ACC112 (cell line): ENCODE data around the gene PPM1L.
"Not testable (repeated sequence)": the region's sequence is repeated elsewhere in the genome, so short reads cannot be mapped to it uniquely, and the experiment has no call there.

ENCODE experiments used
- H2AFZ ChIP-seq: fragments of 200-600 bp; sonication (generic); one replicate; pipeline ENCODE4 v1.6.0; 2017; ENCODE audit warnings: antibody characterized with exemption, low read length; ENCODE audit not compliant: unreplicated experiment
- H3K27ac ChIP-seq: fragments of 200-600 bp; sonication (generic); 2 replicates; pipeline ENCODE4 v1.5.1; 2014; ENCODE audit warnings: low read depth, mild to moderate bottlenecking, antibody characterized with exemption, low read length, moderate library complexity
- H3K27me3 ChIP-seq: fragments of 200-600 bp; sonication (generic); 2 replicates; pipeline ENCODE4 v1.6.1; 2014; ENCODE audit warnings: mild to moderate bottlenecking, antibody characterized with exemption, low read length, moderate library complexity, mixed read lengths; ENCODE audit not compliant: insufficient read depth
- H3K36me3 ChIP-seq: fragments of 200-600 bp; sonication (generic); 2 replicates; pipeline ENCODE4 v1.6.1; 2016; ENCODE audit warnings: mild to moderate bottlenecking, antibody characterized with exemption, low read length, moderate library complexity, mixed read lengths; ENCODE audit not compliant: insufficient read depth
- H3K4me1 ChIP-seq: fragments of 200-600 bp; sonication (generic); one replicate; pipeline ENCODE4 v1.6.1; 2016; ENCODE audit warnings: low read length, mixed read lengths; ENCODE audit not compliant: insufficient read depth, unreplicated experiment, control insufficient read depth
- H3K4me3 ChIP-seq: fragments of 200-600 bp; sonication (generic); 2 replicates; pipeline ENCODE4 v1.5.1; 2014; ENCODE audit warnings: mild to moderate bottlenecking, low read depth, low read length
- H3K79me2 ChIP-seq: fragments of 200-600 bp; sonication (generic); one replicate; pipeline ENCODE4 v1.6.0; 2016; ENCODE audit warnings: low read length; ENCODE audit not compliant: control insufficient read depth, unreplicated experiment, insufficient read depth

PPM1L gene

DNA sequence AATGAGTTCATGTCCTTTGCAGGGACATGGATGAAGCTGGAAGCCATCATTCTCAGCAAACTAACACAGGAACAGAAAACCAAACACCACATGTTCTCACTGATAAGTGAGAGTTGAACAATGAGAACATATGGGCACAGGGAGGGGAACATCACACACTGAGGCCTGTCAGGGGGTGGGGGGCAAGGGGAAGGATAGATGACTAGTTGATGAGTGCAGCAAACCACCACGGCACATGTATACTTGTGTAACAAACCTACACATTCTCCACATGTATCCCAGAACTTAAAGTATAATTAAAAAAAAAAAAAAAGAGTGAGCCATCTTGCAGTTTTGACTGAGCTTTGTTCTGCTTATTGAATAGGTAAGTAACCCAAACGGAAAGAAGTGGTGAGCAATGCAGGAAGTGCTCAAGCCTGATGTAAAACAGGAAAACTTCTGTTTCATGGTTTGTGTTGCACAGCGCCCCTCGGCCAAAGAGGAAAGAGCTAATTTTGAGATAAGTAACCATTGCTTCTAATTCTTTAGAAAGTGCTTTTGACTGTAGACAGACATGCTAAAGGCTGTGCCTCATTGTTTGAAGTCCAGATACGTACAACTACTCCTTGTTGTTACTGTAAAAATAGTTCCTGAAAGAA lies 279.0 kb downstream of the PPM1L start:
- not testable (repeated sequence) for H3K79me2 ChIP-seq
- H3K4me3 ChIP-seq, result peak overlapping the region; percentile 53

GRCh38 chr3:161035711-161036110 lies 279.7 kb downstream of the PPM1L start:
- Histone ChIP-seq H3K4me3 (peak overlapping the region; percentile 53), H3K27ac (peak overlapping the region; percentile 86), H3K79me2 (no peaks in the 10 kb centered on the region), H3K36me3 (no peaks in the 10 kb centered on the region), H3K27me3 (no peaks in the 10 kb centered on the region), H2AFZ (peak overlapping the region; percentile 83), H3K4me1 (peaks cover 14% of the 10 kb centered on the region)

More for the DNA sequence above, 279.0 kb downstream of the PPM1L start:
- H3K27me3 ChIP-seq, H3K36me3 ChIP-seq: not testable (repeated sequence)
- Histone ChIP-seq H3K4me1 (peaks cover 14% of the 10 kb centered on the region), H2AFZ (peak overlapping the region; percentile 83), H3K27ac (peak overlapping the region; percentile 86)

DNA sequence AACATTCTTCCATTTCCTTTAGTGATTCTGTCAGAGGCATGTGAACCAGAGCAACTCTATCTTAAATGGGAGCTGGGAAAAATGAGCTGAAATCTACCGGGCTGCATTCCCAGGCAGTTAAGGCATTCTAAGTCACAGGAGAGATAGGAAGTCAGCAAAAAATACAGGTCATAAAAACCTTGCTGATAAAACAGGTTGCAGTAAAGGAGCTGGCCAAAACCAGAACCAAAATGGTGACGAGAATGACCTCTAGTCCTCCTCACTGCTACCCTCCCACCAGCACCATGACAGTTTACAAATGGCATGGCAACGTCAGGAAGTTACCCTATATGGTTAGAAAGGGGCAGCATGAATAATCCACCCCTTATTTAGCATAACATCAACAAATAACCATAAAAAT lies 282.7 kb downstream of the PPM1L start:
- Histone ChIP-seq H3K79me2 (no peaks in the 10 kb centered on the region), H3K27ac (no peak overlapping the region), H3K4me3 (no peak overlapping the region), H3K4me1 (peaks cover 17% of the 10 kb centered on the region), H3K36me3 (no peaks in the 10 kb centered on the region), H2AFZ (no peak overlapping the region), H3K27me3 (no peaks in the 10 kb centered on the region)

DNA sequence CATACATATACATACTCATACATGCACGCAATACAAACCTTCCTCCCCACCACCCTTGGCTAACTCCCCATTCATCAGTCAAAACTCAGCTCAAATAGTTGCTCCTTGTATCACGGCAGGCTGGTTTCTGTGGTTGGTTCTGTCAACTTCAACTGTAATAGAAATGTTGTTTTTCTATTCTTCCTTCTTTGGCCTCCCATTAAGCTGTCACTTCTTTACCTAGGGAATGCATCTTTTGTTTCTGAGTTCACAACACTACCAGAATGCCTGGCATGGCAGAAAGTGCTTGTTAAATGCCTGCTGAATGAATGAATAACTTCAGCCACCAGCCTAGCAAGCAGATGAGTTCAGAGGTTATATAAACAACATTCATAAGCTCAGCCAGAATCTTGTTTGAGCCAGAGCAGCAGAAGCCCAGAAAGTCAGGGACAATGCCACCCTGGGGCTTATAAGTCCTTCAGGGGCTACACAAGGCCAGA lies 286.0 kb downstream of the PPM1L start:
- Histone ChIP-seq H2AFZ (no peak overlapping the region), H3K4me3 (no peak overlapping the region), H3K4me1 (peaks cover 3% of the 10 kb centered on the region), H3K27ac (no peak overlapping the region), H3K79me2 (no peaks in the 10 kb centered on the region), H3K36me3 (no peaks in the 10 kb centered on the region), H3K27me3 (no peaks in the 10 kb centered on the region)

DNA sequence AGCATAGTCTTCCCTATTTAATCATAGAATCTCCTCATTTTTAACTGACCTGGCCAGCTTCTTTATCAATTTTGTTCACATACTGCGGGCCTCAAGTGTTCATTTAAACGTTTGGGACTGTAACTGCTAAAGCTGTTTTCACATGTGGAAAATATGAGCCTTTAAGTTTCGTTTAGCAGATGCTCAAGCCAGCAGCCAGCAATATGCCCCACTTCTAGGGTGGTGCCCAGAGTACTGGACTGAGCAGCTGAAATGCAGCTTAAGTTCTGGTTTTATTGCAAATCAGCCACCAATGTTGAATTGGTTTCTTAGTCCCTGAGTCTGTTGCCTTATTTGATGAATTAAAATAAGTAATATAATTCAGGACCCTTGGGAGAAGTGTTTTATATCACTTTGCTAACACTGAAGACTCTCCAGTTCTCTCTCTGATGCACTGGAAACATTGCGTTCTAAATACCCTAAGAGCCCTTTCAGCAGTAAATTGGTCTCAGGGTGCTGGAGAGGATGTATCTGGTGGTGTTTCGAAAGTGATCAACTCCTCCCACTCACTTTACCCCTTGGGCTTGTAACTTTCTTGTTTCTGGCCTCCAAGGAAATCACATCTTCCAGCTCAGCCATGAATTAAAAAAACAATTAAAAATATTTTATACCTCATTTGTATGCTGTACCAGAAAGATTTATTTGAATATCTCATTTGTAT lies 287.5 kb downstream of the PPM1L start:
- no peaks in the 10 kb centered on the region for H3K79me2 ChIP-seq
- peaks cover 3% of the 10 kb centered on the region for H3K4me1 ChIP-seq
- H3K36me3 ChIP-seq, result no peaks in the 10 kb centered on the region
- no peak overlapping the region for H2AFZ ChIP-seq
- no peak overlapping the region for H3K4me3 ChIP-seq
- H3K27me3 ChIP-seq, result no peaks in the 10 kb centered on the region
- H3K27ac ChIP-seq, result no peak overlapping the region

- H3K36me3 ChIP-seq, result no peaks in the 10 kb centered on the region
- H2AFZ ChIP-seq, result no peak overlapping the region
- no peaks in the 10 kb centered on the region for H3K27me3 ChIP-seq
- H3K79me2 ChIP-seq, result no peaks in the 10 kb centered on the region
- no peak overlapping the region for H3K4me3 ChIP-seq
- no peak overlapping the region for H3K27ac ChIP-seq
- no peaks in the 10 kb centered on the region for H3K4me1 ChIP-seq
Measured at GRCh38 chr3:161049683-161050248, 293.7 kb downstream of the PPM1L start.

GRCh38 chr3:161050935-161051334 lies 294.9 kb downstream of the PPM1L start:
- no peak overlapping the region for H2AFZ ChIP-seq

GRCh38 chr3:161051856-161052255 lies 295.8 kb downstream of the PPM1L start:
- no peaks in the 10 kb centered on the region for H3K79me2 ChIP-seq
- H3K27ac ChIP-seq, result no peak overlapping the region
- no peak overlapping the region for H3K4me3 ChIP-seq
- no peaks in the 10 kb centered on the region for H3K4me1 ChIP-seq
- H3K27me3 ChIP-seq, result no peaks in the 10 kb centered on the region
- no peak overlapping the region for H2AFZ ChIP-seq
- H3K36me3 ChIP-seq, result no peaks in the 10 kb centered on the region

More at GRCh38 chr3:161050935-161051334, 294.9 kb downstream of the PPM1L start:
- H3K79me2 ChIP-seq, result no peaks in the 10 kb centered on the region
- no peaks in the 10 kb centered on the region for H3K27me3 ChIP-seq
- H3K27ac ChIP-seq, result no peak overlapping the region
- no peak overlapping the region for H3K4me3 ChIP-seq
- H3K36me3 ChIP-seq, result no peaks in the 10 kb centered on the region
- no peaks in the 10 kb centered on the region for H3K4me1 ChIP-seq

DNA sequence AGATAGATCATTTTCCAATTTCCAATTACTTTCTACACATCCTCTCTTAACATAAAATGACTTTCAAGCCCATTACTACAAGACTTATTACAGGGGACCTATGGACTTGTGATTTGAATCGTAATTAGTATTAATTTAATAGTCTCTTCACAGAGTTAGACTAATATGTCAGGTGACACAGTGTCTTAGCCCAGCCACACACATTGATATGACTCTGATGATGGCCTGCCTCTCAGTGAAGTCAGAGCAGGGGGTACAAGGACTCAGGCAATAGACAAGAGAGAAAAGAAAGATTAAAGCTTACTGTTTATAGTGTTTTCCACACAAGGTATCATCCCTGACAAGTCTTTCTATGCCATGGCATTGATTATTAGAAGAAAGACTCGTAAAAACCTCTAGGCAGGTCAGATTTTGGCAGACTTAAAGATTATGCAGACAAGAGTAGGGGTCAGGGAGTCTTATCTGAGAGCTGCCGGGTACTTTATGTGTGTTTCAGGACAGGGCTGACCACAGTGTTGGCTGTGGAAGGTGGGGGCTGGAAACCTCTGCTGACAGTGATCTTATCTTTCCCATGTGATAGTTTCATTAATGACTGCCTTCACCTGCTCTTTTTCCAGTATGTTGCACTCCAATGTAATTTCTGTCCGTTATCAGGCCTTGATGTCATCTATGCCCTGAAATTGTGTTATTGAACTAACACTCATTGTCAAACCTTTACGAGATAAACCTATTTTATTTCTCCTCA lies 299.0 kb downstream of the PPM1L start:
- Histone ChIP-seq H2AFZ (no peak overlapping the region), H3K4me1 (no peaks in the 10 kb centered on the region), H3K27me3 (no peaks in the 10 kb centered on the region), H3K36me3 (no peaks in the 10 kb centered on the region), H3K27ac (no peak overlapping the region), H3K4me3 (no peak overlapping the region), H3K79me2 (no peaks in the 10 kb centered on the region)

DNA sequence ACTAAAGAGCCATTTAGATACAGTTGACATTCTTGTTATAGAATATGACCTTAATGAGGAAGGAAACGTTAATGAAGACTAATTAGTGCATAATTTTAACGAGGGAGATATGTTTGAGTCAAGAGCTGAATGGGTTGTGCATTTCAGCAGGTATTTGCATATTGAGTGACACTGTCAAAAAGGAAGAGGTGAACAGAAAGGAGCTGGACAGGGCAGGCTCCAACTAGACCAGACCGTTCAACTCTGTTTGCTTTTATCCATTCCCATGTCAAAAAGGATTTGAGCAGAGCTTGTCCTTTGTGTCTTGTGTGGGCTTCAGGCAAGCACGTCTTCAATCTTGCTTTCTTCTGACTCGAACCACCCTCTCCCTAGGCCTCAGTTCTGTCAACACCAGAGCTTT lies 308.4 kb downstream of the PPM1L start:
- H3K27me3 ChIP-seq, result no peaks in the 10 kb centered on the region
- no peaks in the 10 kb centered on the region for H3K79me2 ChIP-seq
- H3K36me3 ChIP-seq, result no peaks in the 10 kb centered on the region
- H3K27ac ChIP-seq, result no peak overlapping the region
- peaks cover 5% of the 10 kb centered on the region for H3K4me1 ChIP-seq
- no peak overlapping the region for H3K4me3 ChIP-seq
- no peak overlapping the region for H2AFZ ChIP-seq
